Measurements from ENCODE around the gene COL6A3.

DNA sequence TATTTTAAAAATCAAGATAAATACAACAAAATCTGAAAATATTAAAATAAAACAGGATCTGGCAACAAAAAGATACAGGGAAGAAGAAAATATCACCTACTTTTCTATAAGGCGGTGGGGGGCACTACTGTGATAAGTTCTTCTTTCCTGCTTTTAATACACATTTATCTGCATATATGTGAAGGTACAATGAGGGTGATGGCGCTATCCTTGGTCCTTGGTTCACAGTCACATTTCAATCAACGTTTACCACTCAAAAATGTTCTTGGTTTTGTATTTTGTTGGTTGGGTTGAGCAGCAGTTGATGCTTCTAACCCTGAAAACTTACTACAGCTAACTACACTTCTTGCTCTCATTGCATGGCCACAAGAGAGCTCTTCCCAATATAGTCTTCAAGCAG lies 112.4 kb downstream of the COL6A3 start:
- TF ChIP-seq, protein P1, sequence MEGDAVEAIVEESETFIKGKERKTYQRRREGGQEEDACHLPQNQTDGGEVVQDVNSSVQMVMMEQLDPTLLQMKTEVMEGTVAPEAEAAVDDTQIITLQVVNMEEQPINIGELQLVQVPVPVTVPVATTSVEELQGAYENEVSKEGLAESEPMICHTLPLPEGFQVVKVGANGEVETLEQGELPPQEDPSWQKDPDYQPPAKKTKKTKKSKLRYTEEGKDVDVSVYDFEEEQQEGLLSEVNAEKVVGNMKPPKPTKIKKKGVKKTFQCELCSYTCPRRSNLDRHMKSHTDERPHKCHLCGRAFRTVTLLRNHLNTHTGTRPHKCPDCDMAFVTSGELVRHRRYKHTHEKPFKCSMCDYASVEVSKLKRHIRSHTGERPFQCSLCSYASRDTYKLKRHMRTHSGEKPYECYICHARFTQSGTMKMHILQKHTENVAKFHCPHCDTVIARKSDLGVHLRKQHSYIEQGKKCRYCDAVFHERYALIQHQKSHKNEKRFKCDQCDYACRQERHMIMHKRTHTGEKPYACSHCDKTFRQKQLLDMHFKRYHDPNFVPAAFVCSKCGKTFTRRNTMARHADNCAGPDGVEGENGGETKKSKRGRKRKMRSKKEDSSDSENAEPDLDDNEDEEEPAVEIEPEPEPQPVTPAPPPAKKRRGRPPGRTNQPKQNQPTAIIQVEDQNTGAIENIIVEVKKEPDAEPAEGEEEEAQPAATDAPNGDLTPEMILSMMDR (conservative IDR thresholded peaks at IDR 0.05; ENCODE audit: low read depth, low read length), result no peak
- TF ChIP-seq EZH2phosphoT487 (IDR thresholded peaks at IDR 0.05; ENCODE audit: borderline replicate concordance, low read length), result no peak

Measured in PC-3 (cell line).